Stimulated activated effector memory CD8-positive, alpha-beta T cell treated with anti-CD3 and anti-CD28 coated beads, Interleukin-12 subunit alpha, Interleukin-12 subunit beta, amount 100 ng/mL, for 72 hours (primary cell): ENCODE results near the gene ZNF76.
"Not testable (repeated sequence)": the region's sequence is repeated elsewhere in the genome, so short reads cannot be mapped to it uniquely, and the experiment has no call there.

ENCODE experiments used
- ATAC-seq: fragments of 150-1000 bp; cut with Tn5 transposase; 2 replicates; pipeline ENCODE4 v1.10.0; 2021
- DNase-seq, 2 donors: peaks; one replicate each; pipeline ENCODE4 v3.0.0; 2021 to 2022; ENCODE audit warnings: low spot score in 2 of 2
- H3K27ac Mint-ChIP-seq: one replicate; pipeline ENCODE4 v1.8.0; 2022; ENCODE audit warnings: mild to moderate bottlenecking, mixed read lengths
- H3K36me3 Mint-ChIP-seq: one replicate; pipeline ENCODE4 v1.8.0; 2022; ENCODE audit warnings: mild to moderate bottlenecking, mixed read lengths
- H3K4me1 Mint-ChIP-seq: one replicate; pipeline ENCODE4 v1.8.0; 2022; ENCODE audit warnings: mixed read lengths
- H3K4me3 Mint-ChIP-seq: one replicate; pipeline ENCODE4 v1.8.0; 2022; ENCODE audit warnings: mild to moderate bottlenecking, mixed read lengths
- H3K9me3 Mint-ChIP-seq: one replicate; pipeline ENCODE4 v1.8.0; 2022; ENCODE audit warnings: mixed read lengths

Gene ZNF76

GRCh38 chr6:35317483-35318195, 58.1 kb downstream of the ZNF76 start:
- DNase-seq (no peak), ATAC-seq (no peak)
- Mint-ChIP-seq H3K27ac (peak overlapping the region; percentile 44), H3K4me3 (no peak overlapping the region), H3K4me1 (peaks cover 44% of the 10 kb centered on the region), H3K9me3 (no peaks in the 10 kb centered on the region), H3K36me3 (peaks cover 99% of the 10 kb centered on the region)

- Mint-ChIP-seq H3K4me3 (no peak overlapping the region), H3K4me1 (peaks cover 36% of the 10 kb centered on the region), H3K36me3 (peaks cover 99% of the 10 kb centered on the region), H3K27ac (no peak overlapping the region), H3K9me3 (no peaks in the 10 kb centered on the region)
- ATAC-seq (no peak), DNase-seq (no peak)
Observed at GRCh38 chr6:35318196-35319171, 58.9 kb downstream of the ZNF76 start.

GRCh38 chr6:35319346-35320030, 60.0 kb downstream of the ZNF76 start:
- Mint-ChIP-seq H3K36me3 (peaks cover 96% of the 10 kb centered on the region), H3K9me3 (no peaks in the 10 kb centered on the region), H3K4me1 (peaks cover 27% of the 10 kb centered on the region), H3K27ac (peak overlapping the region; percentile 63), H3K4me3 (no peak overlapping the region)
- ATAC-seq (no peak), DNase-seq (no peak)

GRCh38 chr6:35320031-35320410, 60.5 kb downstream of the ZNF76 start:
- Mint-ChIP-seq H3K27ac (peak overlapping the region; percentile 63), H3K36me3 (peaks cover 96% of the 10 kb centered on the region), H3K4me1 (peaks cover 22% of the 10 kb centered on the region), H3K4me3 (no peak overlapping the region), H3K9me3 (no peaks in the 10 kb centered on the region)
- no peak for DNase-seq
- ATAC-seq, result no peak

GRCh38 chr6:35321091-35321490, 61.6 kb downstream of the ZNF76 start:
- Mint-ChIP-seq H3K36me3 (peaks cover 95% of the 10 kb centered on the region), H3K27ac (peak overlapping the region; percentile 65), H3K4me3 (no peak overlapping the region), H3K4me1 (peaks cover 19% of the 10 kb centered on the region), H3K9me3 (no peaks in the 10 kb centered on the region)
- DNase-seq (no peak), ATAC-seq (no peak)

GRCh38 chr6:35327349-35328027, 68.0 kb downstream of the ZNF76 start:
- H3K4me1 Mint-ChIP-seq, result peaks cover 17% of the 10 kb centered on the region
- peak overlapping the region; percentile 92 for H3K27ac Mint-ChIP-seq

GRCh38 chr6:35328108-35328723, 68.7 kb downstream of the ZNF76 start:
- Mint-ChIP-seq H3K36me3 (peaks cover 36% of the 10 kb centered on the region), H3K4me3 (no peak overlapping the region), H3K4me1 (peaks cover 16% of the 10 kb centered on the region), H3K9me3 (no peaks in the 10 kb centered on the region), H3K27ac (peak overlapping the region; percentile 92)
- ATAC-seq, result no peak
- DNase-seq, result no peak

More at GRCh38 chr6:35327349-35328027, 68.0 kb downstream of the ZNF76 start:
- no peaks in the 10 kb centered on the region for H3K9me3 Mint-ChIP-seq
- peak; percentile 94 for ATAC-seq
- H3K36me3 Mint-ChIP-seq, result peaks cover 44% of the 10 kb centered on the region
- no peak overlapping the region for H3K4me3 Mint-ChIP-seq
- peak; percentile 59 to 80 for DNase-seq

GRCh38 chr6:35328965-35329364, 69.4 kb downstream of the ZNF76 start:
- not testable (repeated sequence) for DNase-seq, ATAC-seq, H3K4me3 Mint-ChIP-seq, H3K9me3 Mint-ChIP-seq
- peaks cover 16% of the 10 kb centered on the region for H3K4me1 Mint-ChIP-seq
- peak overlapping the region; percentile 92 for H3K27ac Mint-ChIP-seq
- peaks cover 29% of the 10 kb centered on the region for H3K36me3 Mint-ChIP-seq

- Mint-ChIP-seq H3K9me3 (peaks cover 2% of the 10 kb centered on the region), H3K27ac (no peak overlapping the region), H3K4me3 (no peak overlapping the region), H3K36me3 (peaks cover 16% of the 10 kb centered on the region), H3K4me1 (peaks cover 16% of the 10 kb centered on the region)
- DNase-seq (no peak), ATAC-seq (no peak)
Observed at GRCh38 chr6:35330541-35331119, 71.1 kb downstream of the ZNF76 start.

- H3K9me3 Mint-ChIP-seq, H3K36me3 Mint-ChIP-seq, H3K4me3 Mint-ChIP-seq, H3K27ac Mint-ChIP-seq, DNase-seq: not testable (repeated sequence)
- peak; percentile 86 for ATAC-seq
- H3K4me1 Mint-ChIP-seq, result peaks cover 16% of the 10 kb centered on the region
Observed at GRCh38 chr6:35332074-35332887, 72.7 kb downstream of the ZNF76 start.

- H3K36me3 Mint-ChIP-seq, result peaks cover 16% of the 10 kb centered on the region
- DNase-seq (no peak), ATAC-seq (no peak)
- no peak overlapping the region for H3K27ac Mint-ChIP-seq
- no peaks in the 10 kb centered on the region for H3K9me3 Mint-ChIP-seq
- peaks cover 45% of the 10 kb centered on the region for H3K4me1 Mint-ChIP-seq
- no peak overlapping the region for H3K4me3 Mint-ChIP-seq
Observed at GRCh38 chr6:35341557-35341956, 82.0 kb downstream of the ZNF76 start.

GRCh38 chr6:35342258-35343091, 82.9 kb downstream of the ZNF76 start, which contains the start of gene PPARD:
Gene PPARD, plus strand, starts transcription at chr6:35342558. Its CDS starts 68,530 bp downstream, at chr6:35411088.
- ATAC-seq, result peak; percentile 98
- Mint-ChIP-seq H3K27ac (peak within 1 kb of the TSS; percentile 90), H3K9me3 (no peaks in the 10 kb centered on the region), H3K4me1 (peaks cover 38% of the 10 kb centered on the region), H3K36me3 (peaks cover 17% of the 10 kb centered on the region), H3K4me3 (peak within 1 kb of the TSS; percentile 89)
- DNase-seq, result peak; percentile 99
